LNCaP clone FGC (cell line): ENCODE data around the gene ZNF678.
"Not testable (repeated sequence)": the region's sequence is repeated elsewhere in the genome, so short reads cannot be mapped to it uniquely, and the experiment has no call there.

ENCODE experiments used
- DNase-seq: peaks from one replicate; pipeline ENCODE4 v3.0.0-alpha.2; 2011; ENCODE audit warnings: low read depth
- H3K4me3 ChIP-seq: 2 replicates; pipeline ENCODE4 v1.5.1; 2011; ENCODE audit warnings: mild to moderate bottlenecking, low read depth, low read length, control low read depth
- CTCF ChIP-seq: IDR thresholded peaks from 2 replicates; pipeline ENCODE4 v1.5.1; 2012; ENCODE audit warnings: mild to moderate bottlenecking; ENCODE audit not compliant: control insufficient read depth, insufficient read depth; ENCODE audit errors: extremely low read depth

Gene ZNF678

GRCh38 chr1:227546059-227546458 lies 17.3 kb upstream of the ZNF678 start:
- no peak overlapping the region for H3K4me3 ChIP-seq
- DNase-seq: no peak
- TF ChIP-seq CTCF: no peak

- DNase-seq: no peak
- no peak overlapping the region for H3K4me3 ChIP-seq
- no peak for TF ChIP-seq CTCF
Observed at GRCh38 chr1:227546598-227547309, 16.6 kb upstream of the ZNF678 start.

- no peak for TF ChIP-seq CTCF
- DNase-seq: no peak
- H3K4me3 ChIP-seq: no peak overlapping the region
Observed at GRCh38 chr1:227547310-227548118, 15.8 kb upstream of the ZNF678 start.

- DNase-seq: no peak
- H3K4me3 ChIP-seq: no peak overlapping the region
- no peak for TF ChIP-seq CTCF
Observed at GRCh38 chr1:227548119-227548397, 15.3 kb upstream of the ZNF678 start.

GRCh38 chr1:227548448-227548847 lies 14.9 kb upstream of the ZNF678 start:
- no peak overlapping the region for H3K4me3 ChIP-seq
- TF ChIP-seq CTCF: no peak
- DNase-seq: no peak

- no peak for TF ChIP-seq CTCF
- H3K4me3 ChIP-seq: no peak overlapping the region
- DNase-seq: peak; percentile 75
Observed at GRCh38 chr1:227549892-227550291, 13.5 kb upstream of the ZNF678 start.

GRCh38 chr1:227551881-227552280 lies 11.5 kb upstream of the ZNF678 start:
- DNase-seq: not testable (repeated sequence)

More at GRCh38 chr1:227551881-227552280, 11.5 kb upstream of the ZNF678 start:
- H3K4me3 ChIP-seq: not testable (repeated sequence)
